D721Med (cell line): Measurements from ENCODE around the gene SPEG.
A peak's percentile ranks its signal among the peaks of the same experiment; 100 is the strongest.

ENCODE experiments used
- DNase-seq: peaks from one replicate; pipeline ENCODE4 v3.0.0; 2011; ENCODE audit warnings: low spot score; ENCODE audit not compliant: insufficient read length
- FAIRE-seq: peaks from 2 replicates; lab custom pipeline; 2011; peaks lifted over from hg19 to GRCh38; lab: Jason Lieb, UNC
- TF ChIP-seq, protein P1 (sequence below): IDR thresholded peaks from 2 replicates; pipeline ENCODE4 v1.5.1; 2012; ENCODE audit warnings: mild to moderate bottlenecking, control low read depth; ENCODE audit not compliant: insufficient read depth; ENCODE audit errors: missing control alignments

The SPEG gene

DNA sequence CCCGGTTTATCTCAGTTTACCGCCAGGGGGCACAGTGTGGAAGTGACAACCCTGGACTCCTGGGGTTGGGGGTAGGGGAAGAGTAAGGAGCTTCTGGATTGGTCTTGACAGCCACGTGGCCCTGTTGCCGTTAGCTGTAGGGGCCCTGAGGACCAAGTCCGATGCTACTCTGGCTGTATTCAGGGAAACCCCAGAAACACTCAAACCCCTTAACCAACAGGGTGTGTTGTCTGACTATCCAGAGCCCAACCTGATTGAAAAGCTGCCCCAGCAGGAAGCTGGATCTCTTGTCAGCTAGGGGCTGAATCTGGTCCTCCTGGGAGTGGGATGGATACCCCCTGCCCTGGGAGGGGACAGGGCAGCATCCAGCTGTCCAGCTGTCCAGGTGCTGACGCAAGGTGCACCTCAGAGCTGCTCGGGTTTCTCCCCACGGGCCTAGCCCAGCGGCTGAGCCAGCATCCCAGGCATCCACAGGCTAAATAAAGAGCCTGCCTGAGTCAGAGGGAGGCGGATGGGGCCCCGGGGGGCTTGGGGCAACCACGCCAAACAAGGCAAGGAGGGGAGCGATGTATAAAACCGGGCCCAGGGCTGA is 61.0 kb downstream of the SPEG start:
- TF ChIP-seq, protein P1, sequence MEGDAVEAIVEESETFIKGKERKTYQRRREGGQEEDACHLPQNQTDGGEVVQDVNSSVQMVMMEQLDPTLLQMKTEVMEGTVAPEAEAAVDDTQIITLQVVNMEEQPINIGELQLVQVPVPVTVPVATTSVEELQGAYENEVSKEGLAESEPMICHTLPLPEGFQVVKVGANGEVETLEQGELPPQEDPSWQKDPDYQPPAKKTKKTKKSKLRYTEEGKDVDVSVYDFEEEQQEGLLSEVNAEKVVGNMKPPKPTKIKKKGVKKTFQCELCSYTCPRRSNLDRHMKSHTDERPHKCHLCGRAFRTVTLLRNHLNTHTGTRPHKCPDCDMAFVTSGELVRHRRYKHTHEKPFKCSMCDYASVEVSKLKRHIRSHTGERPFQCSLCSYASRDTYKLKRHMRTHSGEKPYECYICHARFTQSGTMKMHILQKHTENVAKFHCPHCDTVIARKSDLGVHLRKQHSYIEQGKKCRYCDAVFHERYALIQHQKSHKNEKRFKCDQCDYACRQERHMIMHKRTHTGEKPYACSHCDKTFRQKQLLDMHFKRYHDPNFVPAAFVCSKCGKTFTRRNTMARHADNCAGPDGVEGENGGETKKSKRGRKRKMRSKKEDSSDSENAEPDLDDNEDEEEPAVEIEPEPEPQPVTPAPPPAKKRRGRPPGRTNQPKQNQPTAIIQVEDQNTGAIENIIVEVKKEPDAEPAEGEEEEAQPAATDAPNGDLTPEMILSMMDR = peak; percentile 63
- no peak for FAIRE-seq
- DNase-seq = peak; percentile 92

DNA sequence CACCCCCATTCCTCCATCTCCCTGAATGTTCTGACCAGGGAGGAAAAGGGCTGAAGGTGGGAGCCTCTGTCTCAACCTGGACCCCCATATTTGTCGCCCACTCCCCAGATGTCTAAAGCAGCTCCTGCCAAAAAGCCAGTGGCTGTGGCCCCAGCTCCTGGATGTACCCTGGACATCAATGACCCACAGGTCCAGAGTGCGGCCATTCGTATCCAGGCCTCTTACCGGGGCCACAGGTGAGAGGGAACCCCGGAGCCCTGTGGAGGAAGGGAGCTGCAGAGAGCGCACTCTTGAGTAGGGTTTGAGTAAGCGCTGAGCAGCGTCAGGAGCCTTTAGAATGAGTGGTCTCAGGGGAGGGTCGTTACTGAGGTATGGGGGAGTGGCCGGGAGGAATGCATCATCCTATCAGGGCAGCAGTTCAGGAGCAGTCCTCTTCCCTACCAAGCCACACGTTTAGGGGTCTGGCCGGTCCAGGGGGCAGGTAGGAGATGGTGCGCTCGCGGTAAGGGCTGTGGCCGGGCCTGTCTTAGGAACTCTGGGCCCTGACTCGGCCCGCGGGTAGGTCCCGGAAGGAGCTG is 61.7 kb downstream of the SPEG start:
- TF ChIP-seq, protein P1 = no peak
- FAIRE-seq (no peak), DNase-seq (no peak)

DNA sequence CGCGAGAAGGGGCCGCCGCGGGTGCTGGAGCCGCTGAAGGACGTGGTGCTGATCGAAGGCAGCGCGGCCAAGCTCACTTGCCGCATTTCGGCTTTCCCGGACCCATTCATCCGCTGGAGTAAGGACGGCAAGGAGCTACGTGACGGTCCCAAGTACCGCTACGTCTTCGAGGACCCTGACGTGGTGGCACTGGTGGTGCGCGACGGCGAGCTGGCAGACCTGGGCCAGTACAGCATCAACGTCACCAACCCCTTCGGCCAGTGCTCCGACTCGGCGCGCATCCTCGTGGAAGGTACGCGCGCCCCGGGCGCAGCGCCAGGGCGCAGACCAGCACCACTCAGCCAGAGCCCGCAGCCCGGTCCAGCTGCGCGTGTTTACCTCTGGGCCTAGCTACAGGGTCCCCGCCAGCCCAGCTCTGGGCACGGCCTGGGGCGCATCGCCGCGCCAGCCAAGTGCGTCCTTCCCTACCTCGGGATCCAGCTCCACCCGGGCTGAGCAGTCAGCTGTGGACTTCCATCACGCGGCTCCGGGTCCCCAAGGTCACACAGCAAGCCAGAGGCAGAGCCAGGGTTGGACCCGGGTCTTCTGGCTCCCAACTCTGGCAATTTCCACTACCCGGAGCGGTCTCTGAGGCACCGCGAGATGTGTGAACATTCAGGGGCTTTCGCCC is 62.3 kb downstream of the SPEG start:
- no peak for FAIRE-seq
- TF ChIP-seq, protein P1 = no peak
- DNase-seq = no peak

DNA sequence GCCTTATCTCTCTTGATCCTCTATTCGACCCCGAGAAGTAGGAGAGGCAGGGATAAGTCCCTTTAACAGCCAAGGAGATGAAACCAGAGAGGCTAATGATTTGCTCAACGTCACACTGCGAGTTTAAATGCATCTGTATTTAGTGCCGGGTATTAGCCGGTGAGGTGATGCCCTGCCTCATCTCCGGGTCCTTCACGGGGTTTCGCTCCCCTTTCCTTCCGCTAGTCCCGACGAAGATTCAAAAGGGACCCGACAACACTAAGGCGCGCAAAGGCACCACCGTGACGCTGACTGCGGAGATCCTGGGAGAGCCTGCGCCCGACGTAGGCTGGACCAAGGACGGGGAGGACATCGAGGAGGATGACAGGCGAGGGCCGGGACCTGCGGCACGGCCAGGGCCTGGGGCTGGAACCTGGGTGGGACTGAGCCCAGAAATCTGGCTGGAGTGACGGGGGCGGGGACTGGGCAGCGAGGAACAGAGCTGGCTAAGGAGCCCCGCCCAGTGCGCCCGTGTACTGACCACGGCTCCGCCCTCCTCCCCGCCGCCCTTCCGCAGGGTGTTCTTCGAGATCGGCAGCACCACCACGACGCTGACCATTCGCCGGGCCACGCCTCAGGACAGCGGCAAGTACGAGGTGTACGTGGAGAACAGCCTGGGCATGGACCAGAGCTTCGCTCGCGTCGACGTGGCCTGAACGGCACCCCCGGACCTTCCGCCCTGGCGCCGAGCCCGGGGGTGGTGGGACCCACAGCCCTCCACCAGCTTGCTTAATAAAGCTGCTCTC is 63.0 kb downstream of the SPEG start:
- no peak for FAIRE-seq
- TF ChIP-seq, protein P1 = no peak
- peak; percentile 78 for DNase-seq

DNA sequence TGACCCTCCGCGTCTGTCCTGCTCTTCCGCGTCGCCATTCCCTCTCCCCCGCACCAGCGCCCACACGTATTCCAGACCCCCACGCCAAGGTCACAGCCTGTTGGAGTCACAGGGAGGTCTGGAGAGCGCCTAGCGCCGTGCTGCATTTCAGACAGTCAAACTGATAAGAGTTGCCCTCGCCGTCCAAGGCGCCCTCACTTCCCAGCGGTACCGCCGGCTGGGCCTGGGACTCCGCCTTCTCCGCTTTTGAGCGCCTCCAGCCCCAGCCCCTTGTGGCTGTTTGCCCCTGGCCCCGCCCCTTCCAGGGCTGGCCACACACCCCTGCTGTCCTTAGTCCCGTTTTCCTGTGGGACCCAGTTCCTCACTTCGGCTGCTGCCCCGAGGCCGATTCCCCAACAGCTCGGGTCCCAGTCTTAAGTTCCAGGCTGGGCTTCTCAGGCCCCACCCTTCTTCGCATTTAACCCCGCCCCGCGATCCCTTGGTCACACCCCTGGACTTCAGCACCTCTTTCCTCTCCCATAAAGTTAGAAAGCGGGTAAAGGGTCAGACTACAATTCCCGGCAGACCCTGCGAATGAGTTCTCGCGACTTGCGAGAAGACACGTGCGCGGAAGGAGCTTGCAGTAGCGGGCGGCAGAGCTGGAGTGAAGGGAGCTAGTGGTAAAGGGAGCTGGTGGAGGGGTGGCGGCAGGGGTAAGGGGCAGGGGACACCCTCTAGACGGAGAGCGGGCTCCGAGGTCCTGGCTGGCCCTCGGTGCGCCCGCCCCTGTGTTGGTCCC is 63.8 kb downstream of the SPEG start, which contains the start of gene GMPPA:
GMPPA (plus strand) TSS at position 612 of the 778 bp plus-strand sequence. CDS start 1,085 bp downstream, outside the sequence.
- FAIRE-seq (no peak), DNase-seq (peak; percentile 99)
- TF ChIP-seq, protein P1 = no peak

DNA sequence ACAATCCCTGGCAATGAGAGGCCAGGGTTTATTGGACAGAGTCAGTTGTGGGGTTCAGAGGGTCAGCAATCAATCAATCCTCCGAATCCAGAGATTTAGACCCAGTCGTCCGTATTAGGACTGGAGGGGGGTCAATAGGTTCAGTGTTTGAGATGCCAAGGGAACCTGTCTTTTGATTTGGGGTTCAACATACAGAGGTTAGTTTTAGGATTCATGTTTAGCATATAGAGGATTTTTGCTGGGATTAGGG is 64.3 kb downstream of the SPEG start:
- TF ChIP-seq, protein P1 = no peak
- DNase-seq = no peak
- no peak for FAIRE-seq
